Uterus (tissue), 4 donors: Measurements from ENCODE around the gene FCN3. TPM values are rescaled to one million over a fixed set of nuclear protein-coding genes. Genes with fewer than 3 reads are reported as not detected.

Experiments
- DNase-seq, 2 donors: peaks; one replicate each; pipeline ENCODE4 v3.0.0-alpha.2; 2019 to 2020
- H3K27ac ChIP-seq, 2 donors: fragments of 200-600 bp; sonication (generic); 1 replicate in 1 of 2; 2 replicates in 1 of 2; pipeline ENCODE4 v1.5.1; 2016 to 2018
- H3K27me3 ChIP-seq, 2 donors: fragments of 200-600 bp; sonication (generic); one replicate each; pipeline ENCODE4 v1.5.1; 2018 to 2019; ENCODE audit warnings: control low read depth in 1 of 2
- H3K36me3 ChIP-seq, 2 donors: fragments of 200-600 bp; sonication (generic); one replicate each; pipeline ENCODE4 v1.5.1; 2019; ENCODE audit warnings: control low read depth in 1 of 2
- H3K4me1 ChIP-seq, 2 donors: fragments of 200-600 bp; sonication (generic); one replicate each; pipeline ENCODE4 v1.5.1; 2018 to 2019; ENCODE audit warnings: control low read depth in 1 of 2
- H3K4me3 ChIP-seq, 2 donors: fragments of 200-600 bp; sonication (generic); 1 replicate in 1 of 2; 2 replicates in 1 of 2; pipeline ENCODE4 v1.5.1; 2018 to 2019; ENCODE audit warnings: mild to moderate bottlenecking in 1 of 2
- H3K9me3 ChIP-seq, 2 donors: fragments of 200-600 bp; sonication (generic); one replicate each; pipeline ENCODE4 v1.5.1; 2019; ENCODE audit warnings: control low read depth in 1 of 2
- CTCF ChIP-seq, 4 experiments: fragments of 200-600 bp in 2 of 4; fragments of 450-650 bp in 2 of 4; sonication (generic) in 2 of 4; IDR thresholded peaks; one replicate each; pipeline ENCODE4 v1.5.1; 2016 to 2019; ENCODE audit warnings: antibody characterized with exemption in 4 of 4, mild to moderate bottlenecking in 2 of 4, moderate library complexity in 1 of 4
- POLR2A ChIP-seq, 2 donors: fragments of 450-650 bp; IDR thresholded peaks; one replicate each; pipeline ENCODE4 v1.6.1; 2016; ENCODE audit warnings: antibody characterized with exemption in 2 of 2, mild to moderate bottlenecking in 1 of 2, moderate library complexity in 1 of 2
- intact Hi-C: fragments of 100-400 bp; cut with DNase I; formaldehyde crosslinking; loops from one replicate; pipeline ENCODE4 v1.15.1; 2023; ENCODE audit warnings: low total_unique reads
- total RNA-seq, 4 donors: library from RNA; depleted of rRNA in 3 of 4; stranded (reverse); fragments of >200 nt in 3 of 4; gene quantifications; one replicate each; pipeline versions ENCODE4 v1.1.0 to v1.2.4, GENCODE V29; 2014 to 2023
- donor health status: DM: yes; HTN: yes; CAD: no.

Gene FCN3
- total RNA-seq, 4 donors from 2014 or later = 2.1 to 4.7 (median 2.4) TPM; not detected in 1

GRCh38 chr1:27366113-27366410 lies 8.6 kb downstream of the FCN3 start:
- Histone ChIP-seq H3K27ac (peak overlapping the region; percentile 96), H3K9me3 (no peaks in the 10 kb centered on the region), H3K27me3 (no peaks in the 10 kb centered on the region), H3K4me3 (peak overlapping the region; percentile 59 to 64), H3K4me1 (peaks cover 10 to 22% of the 10 kb centered on the region in 2 donors), H3K36me3 (no peaks in the 10 kb centered on the region)
- TF ChIP-seq CTCF (IDR thresholded peaks at IDR 0.05) = no peak
- peak; percentile 15 to 57 for TF ChIP-seq POLR2A (IDR thresholded peaks at IDR 0.05)
- DNase-seq = peak; percentile 86 to 88
- intact Hi-C loops = no loop called here

GRCh38 chr1:27365372-27366112 lies 9.1 kb downstream of the FCN3 start:
- Histone ChIP-seq H3K27ac (peak overlapping the region; percentile 96), H3K4me1 (peaks cover 10 to 22% of the 10 kb centered on the region in 2 donors), H3K27me3 (no peaks in the 10 kb centered on the region), H3K4me3 (peak overlapping the region; percentile 59 to 64), H3K36me3 (no peaks in the 10 kb centered on the region), H3K9me3 (no peaks in the 10 kb centered on the region)
- intact Hi-C loops = no loop called here
- peak; percentile 91 to 94 for DNase-seq
- peak in 1 of 4 experiments; percentile 6 for TF ChIP-seq CTCF (IDR thresholded peaks at IDR 0.05)
- peak; percentile 62 to 68 for TF ChIP-seq POLR2A (IDR thresholded peaks at IDR 0.05)

GRCh38 chr1:27364696-27365371 lies 9.8 kb downstream of the FCN3 start:
- Histone ChIP-seq H3K36me3 (no peaks in the 10 kb centered on the region), H3K4me3 (peak overlapping the region; percentile 59 to 64), H3K27ac (peak overlapping the region; percentile 96), H3K27me3 (no peaks in the 10 kb centered on the region), H3K9me3 (no peaks in the 10 kb centered on the region), H3K4me1 (peaks cover 10 to 22% of the 10 kb centered on the region in 2 donors)
- intact Hi-C loops = no loop called here
- TF ChIP-seq POLR2A (IDR thresholded peaks at IDR 0.05) (no peak), CTCF (IDR thresholded peaks at IDR 0.05) (no peak)
- DNase-seq = no peak

- DNase-seq = no peak
- TF ChIP-seq CTCF (IDR thresholded peaks at IDR 0.05) = no peak
- no peak for TF ChIP-seq POLR2A (IDR thresholded peaks at IDR 0.05)
- Histone ChIP-seq H3K4me3 (no peak overlapping the region), H3K36me3 (no peaks in the 10 kb centered on the region), H3K4me1 (peaks cover 10 to 22% of the 10 kb centered on the region in 2 donors), H3K27ac (peak overlapping the region in 1 of 2 donors; percentile 96), H3K9me3 (no peaks in the 10 kb centered on the region), H3K27me3 (no peaks in the 10 kb centered on the region)
- intact Hi-C loops = no loop called here
Measured at GRCh38 chr1:27363766-27364695, 10.6 kb downstream of the FCN3 start.
